Medulla oblongata (tissue), 1 donor: Measurements from ENCODE around the gene GABBR2.
"Not testable (repeated sequence)": the region's sequence is repeated elsewhere in the genome, so short reads cannot be mapped to it uniquely, and the experiment has no call there.

Source experiments
- DNase-seq: peaks from one replicate; pipeline ENCODE4 v3.0.0-alpha.2; 2015; ENCODE audit errors: extremely low spot score

Gene GABBR2

GRCh38 chr9:98686961-98687855 lies 21.5 kb downstream of the GABBR2 start:
- no peak for DNase-seq

GRCh38 chr9:98684816-98685215 lies 23.9 kb downstream of the GABBR2 start:
- DNase-seq: not testable (repeated sequence)

GRCh38 chr9:98678244-98678842 lies 30.4 kb downstream of the GABBR2 start:
- no peak for DNase-seq

GRCh38 chr9:98673681-98674080 lies 35.1 kb downstream of the GABBR2 start:
- DNase-seq: no peak

- DNase-seq: no peak
Observed at GRCh38 chr9:98667005-98667640, 41.6 kb downstream of the GABBR2 start.

GRCh38 chr9:98665501-98665900 lies 43.2 kb downstream of the GABBR2 start:
- no peak for DNase-seq

GRCh38 chr9:98660541-98660940 lies 48.2 kb downstream of the GABBR2 start:
- DNase-seq: no peak

GRCh38 chr9:98658951-98659351 lies 49.8 kb downstream of the GABBR2 start:
- DNase-seq: no peak

GRCh38 chr9:98657897-98658296 lies 50.8 kb downstream of the GABBR2 start:
- DNase-seq: no peak

GRCh38 chr9:98656511-98656910 lies 52.2 kb downstream of the GABBR2 start:
- no peak for DNase-seq

- not testable (repeated sequence) for DNase-seq
Observed at GRCh38 chr9:98655428-98655827, 53.3 kb downstream of the GABBR2 start.

- no peak for DNase-seq
Observed at GRCh38 chr9:98654247-98654646, 54.5 kb downstream of the GABBR2 start.

- no peak for DNase-seq
Observed at GRCh38 chr9:98652741-98653140, 56.0 kb downstream of the GABBR2 start.

GRCh38 chr9:98652302-98652701 lies 56.4 kb downstream of the GABBR2 start:
- DNase-seq: no peak

- no peak for DNase-seq
Observed at GRCh38 chr9:98647236-98647635, 61.5 kb downstream of the GABBR2 start.

GRCh38 chr9:98644011-98644410 lies 64.7 kb downstream of the GABBR2 start:
- no peak for DNase-seq

GRCh38 chr9:98642661-98643312 lies 65.9 kb downstream of the GABBR2 start:
- no peak for DNase-seq

GRCh38 chr9:98641695-98642094 lies 67.0 kb downstream of the GABBR2 start:
- DNase-seq: no peak

- no peak for DNase-seq
Observed at GRCh38 chr9:98640394-98640793, 68.3 kb downstream of the GABBR2 start.

GRCh38 chr9:98639133-98639532 lies 69.6 kb downstream of the GABBR2 start:
- no peak for DNase-seq

- no peak for DNase-seq
Observed at GRCh38 chr9:98637381-98637780, 71.4 kb downstream of the GABBR2 start.

- DNase-seq: no peak
Observed at GRCh38 chr9:98635374-98635773, 73.4 kb downstream of the GABBR2 start.
